Left renal cortex interstitium (tissue), 4 donors: ENCODE measurements around the gene NUDT14. TPM values are rescaled to one million over a fixed set of nuclear protein-coding genes. Genes with fewer than 3 reads are reported as not detected.

ENCODE experiments used
- DNase-seq, 4 donors: peaks; one replicate each; pipeline ENCODE4 v3.0.0-alpha.2; 2013; ENCODE audit warnings: low read depth in 4 of 4, low spot score in 2 of 4, missing footprints in 1 of 4
- polyA plus RNA-seq, 4 donors: library from polyadenylated mRNA; unstranded; fragments of 120-200 nt; gene quantifications; one replicate each; pipeline ENCODE4 v1.2.1, GENCODE V29; 2013; ENCODE audit not compliant: insufficient read length in 4 of 4

Gene NUDT14
- polyA plus RNA-seq, 4 donors: 21.5 to 42.8 (median 34.5) TPM

DNA sequence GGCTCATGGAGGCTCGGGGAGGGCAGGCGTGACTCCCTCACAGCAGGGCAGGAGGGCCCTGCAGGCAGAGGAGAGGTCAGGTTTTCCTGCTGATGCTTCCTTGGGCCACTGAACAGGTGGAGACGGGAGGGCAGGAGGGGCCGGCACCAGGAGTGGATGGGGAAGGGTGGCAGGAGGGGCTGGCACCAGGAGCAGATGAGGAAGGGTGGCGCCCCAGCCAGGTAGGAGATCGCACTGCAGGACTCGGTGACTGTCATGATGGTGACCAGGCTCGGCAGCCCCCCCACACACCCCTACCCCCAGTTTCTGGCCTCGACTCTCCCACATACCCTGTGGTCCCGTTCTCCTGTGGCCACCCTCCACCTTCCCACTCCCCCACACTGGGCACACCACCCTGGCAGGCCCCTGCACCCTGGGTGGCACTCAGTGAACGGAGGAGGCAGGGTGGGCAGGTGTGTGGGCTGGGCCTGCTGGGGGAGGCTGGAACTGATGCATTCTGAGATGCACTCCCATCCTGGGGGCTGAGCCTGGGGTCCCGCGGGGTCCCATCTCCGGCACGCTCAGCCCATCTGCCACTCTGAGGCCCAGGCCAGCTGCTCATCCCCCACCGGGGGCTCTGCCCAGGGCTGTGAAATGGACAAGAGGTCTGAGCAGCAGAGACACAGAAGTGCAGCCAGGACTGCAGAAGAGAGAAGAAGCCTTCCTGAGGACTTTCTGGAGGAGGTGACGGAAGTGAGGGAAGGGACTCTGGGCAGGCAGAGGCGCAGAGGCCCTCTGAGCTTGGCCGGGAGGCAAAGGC is 2.8 kb downstream of the NUDT14 start:
- no peak for DNase-seq

DNA sequence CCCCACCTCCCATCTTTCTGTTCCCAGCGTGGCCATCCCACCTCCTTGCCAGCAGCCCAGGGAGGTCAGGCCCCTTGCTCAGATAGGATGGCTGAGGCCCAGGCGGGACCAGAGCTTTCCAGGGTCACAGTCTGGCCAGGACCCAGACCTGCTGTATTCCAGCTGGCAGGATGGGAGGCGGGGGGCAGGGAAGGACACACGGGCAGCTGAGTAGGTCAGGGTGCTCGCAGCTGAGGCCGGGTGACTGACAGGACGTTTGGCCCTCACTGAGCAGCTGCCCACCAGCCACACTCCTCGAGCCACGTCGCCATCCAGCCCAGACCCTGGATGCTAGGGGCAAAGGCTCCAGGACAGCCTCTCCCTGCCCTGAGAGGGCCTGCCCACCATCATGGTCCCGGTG is 4.0 kb downstream of the NUDT14 start:
- DNase-seq: no peak

DNA sequence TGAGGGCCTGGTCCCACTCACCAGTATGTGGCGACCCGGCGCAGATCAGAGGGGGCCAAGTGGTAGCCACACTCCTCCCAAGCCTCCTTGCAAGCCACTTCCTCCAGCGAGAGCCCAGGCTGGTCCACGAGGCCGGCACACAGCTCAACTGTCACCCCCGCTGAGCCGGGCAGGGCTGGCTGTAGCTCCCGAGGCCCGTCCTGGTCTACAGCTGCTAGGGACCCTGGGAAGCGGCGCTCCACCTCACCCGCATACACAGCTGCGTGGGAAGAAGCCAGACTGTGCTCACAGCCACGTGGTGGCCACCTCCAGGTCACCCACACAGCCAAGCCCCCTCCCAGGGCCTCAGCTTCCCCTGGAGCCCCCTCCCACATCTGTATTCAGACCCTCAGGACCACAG is 4.6 kb downstream of the NUDT14 start:
- no peak for DNase-seq

DNA sequence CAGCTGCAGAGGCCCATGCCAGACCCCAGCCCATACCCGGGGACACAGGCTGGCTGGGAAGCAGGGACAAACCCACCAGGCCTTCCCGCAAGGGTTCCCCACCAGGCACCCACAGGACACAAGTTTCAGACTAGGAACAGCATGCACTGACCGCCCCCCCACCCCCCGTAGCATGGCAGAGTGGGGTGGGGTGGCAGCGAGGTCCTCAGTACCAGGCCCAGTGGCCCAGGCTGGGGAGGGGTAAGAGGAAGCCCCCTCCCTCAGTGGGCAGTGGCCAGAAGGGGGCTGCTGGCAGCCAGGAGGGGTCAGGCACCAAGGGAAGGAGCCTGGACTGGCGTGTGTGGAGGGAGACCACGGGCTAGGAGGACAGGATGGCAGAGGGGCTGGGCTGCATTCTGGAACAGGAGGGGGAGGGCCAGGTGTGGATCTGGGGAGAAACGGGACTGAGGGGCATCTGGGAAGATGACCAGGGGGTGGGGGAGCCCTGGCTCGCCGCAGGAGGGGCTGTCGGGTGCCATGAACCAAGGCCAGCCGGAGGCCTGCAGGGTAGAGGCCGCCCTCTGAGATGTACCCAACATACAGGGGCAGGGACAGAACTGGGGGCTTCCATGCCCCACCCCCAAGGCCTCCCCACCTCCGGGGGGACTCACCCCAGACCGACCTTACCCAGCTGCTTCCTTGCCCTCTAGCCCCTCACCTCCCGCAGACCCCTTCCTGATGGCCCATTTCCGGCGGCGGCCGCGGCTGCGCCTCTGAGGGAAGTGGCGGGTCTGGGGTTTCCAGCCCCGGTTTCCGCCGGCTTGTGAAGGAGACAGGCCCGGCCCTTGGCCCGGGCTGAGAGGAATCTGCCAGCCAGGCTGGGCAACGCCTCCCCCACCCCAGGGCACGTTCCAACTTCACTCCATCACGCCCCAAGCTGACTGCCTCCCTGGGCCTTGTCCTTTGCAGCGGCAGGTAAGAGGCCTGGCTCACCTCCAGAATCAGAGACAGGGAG is 6.9 kb downstream of the NUDT14 start:
- no peak for DNase-seq

DNA sequence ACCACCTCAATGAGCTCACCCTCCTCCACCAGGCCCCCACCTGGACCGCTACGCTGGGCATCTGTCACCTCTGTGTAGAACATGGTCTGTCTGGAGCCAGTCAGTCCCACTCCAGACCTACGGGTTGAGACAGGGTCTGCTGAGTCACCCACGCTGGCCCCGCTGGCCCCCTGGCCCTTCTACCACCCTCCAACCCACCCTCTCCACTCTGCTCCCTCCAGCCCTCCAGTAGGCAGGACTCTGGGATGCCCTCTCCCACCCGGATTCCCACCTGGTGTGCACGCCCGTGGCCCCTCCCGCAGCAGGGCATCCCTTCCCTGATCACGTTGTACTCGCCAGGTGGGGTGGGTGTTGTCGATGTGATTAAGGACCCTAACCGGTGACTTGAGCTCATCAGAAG is 8.0 kb downstream of the NUDT14 start:
- no peak for DNase-seq

DNA sequence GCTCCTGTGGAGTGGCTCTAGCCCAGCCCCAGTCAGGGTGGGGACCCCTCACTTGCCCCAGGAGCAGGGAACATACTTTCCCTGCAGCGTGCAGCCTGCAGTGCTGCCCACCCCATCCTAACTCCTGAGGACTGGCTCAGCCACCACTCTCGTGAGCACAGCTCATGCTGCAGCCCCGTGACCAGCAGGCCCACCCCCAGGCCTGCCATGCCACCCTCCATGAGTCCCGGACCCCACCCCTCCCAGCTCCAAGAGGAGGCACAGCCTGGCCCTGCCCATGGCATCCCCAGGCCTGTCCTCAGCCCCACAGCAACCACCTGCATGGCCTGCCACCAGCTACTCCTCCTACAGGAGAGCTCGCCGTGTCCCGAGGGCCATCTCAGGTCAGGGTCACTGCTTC is 8.6 kb downstream of the NUDT14 start:
- DNase-seq: no peak

DNA sequence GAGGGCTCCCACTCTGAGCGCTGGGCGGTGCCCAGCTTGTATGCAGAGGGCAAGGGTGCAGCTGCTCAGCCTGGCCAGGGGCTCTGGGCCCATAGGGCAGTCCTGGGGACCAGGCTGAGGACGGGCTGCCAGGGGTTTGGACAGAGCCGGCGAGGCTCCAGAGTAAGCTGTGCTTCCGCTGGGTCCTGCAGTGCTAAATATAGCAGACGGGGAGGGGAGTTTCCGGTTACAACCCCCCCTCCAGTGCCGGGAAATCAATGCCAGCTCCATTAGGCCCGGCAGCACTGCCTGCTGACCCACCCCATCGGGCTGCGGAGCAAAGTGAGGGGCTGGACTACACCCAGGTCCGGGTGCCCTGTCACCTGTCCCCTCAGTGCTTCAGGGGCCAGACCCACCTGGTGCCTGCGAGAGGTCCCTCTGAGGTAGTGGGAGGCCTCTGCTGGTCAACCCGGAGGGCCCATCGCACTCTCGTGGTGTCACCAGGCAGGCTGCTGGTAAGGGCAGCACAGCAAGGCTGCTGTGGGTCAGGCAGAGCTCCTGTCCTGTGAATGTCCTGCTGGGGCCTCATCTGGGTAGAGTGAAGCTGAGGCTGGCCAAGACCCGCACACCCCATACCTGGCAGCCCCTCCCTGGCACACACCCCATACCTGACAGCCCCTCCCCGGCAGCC is 10.0 kb downstream of the NUDT14 start:
- no peak for DNase-seq

DNA sequence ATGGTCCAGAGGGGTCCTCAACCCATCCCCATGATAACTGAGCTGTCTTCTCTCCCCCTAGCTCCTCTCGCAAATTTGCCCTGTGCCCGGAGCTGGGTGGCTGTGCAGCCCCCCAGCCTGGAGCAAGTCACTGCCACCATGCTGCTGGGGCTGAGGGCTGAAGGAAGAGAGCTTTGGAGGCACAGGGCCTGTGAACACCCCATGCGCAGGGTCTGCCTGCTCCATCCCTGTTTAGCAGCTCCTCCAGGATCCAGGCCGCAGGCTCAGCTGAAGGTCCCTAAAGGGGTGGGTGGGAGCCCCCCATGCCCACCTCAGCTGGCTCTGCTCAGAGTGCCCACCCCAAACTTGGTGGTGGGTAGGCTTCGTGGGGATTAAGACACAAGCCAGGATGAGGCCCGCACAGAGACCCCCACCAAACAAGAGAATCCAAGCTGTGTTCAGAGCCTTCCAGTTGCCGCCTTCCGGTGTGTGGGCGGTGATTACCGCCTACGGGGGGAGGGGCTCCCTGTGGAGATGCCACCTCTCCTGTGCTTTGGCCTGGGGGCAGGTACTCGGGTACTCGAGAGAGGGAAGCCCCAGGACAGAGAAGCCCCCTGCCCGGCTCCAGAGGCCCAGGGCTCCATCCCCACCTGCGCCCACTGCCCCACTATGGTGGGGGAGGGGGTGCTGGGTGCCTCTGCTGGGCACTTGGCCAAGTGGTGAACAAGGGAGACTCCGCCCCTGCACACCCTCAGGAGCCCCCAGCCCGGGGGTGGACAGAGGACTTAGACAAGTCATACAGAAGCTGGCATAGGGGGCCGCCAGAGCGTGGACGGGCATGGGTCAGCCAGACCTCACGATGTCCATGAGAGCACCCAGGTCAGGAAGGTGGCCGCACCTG is 11.1 kb downstream of the NUDT14 start:
- DNase-seq: no peak

DNA sequence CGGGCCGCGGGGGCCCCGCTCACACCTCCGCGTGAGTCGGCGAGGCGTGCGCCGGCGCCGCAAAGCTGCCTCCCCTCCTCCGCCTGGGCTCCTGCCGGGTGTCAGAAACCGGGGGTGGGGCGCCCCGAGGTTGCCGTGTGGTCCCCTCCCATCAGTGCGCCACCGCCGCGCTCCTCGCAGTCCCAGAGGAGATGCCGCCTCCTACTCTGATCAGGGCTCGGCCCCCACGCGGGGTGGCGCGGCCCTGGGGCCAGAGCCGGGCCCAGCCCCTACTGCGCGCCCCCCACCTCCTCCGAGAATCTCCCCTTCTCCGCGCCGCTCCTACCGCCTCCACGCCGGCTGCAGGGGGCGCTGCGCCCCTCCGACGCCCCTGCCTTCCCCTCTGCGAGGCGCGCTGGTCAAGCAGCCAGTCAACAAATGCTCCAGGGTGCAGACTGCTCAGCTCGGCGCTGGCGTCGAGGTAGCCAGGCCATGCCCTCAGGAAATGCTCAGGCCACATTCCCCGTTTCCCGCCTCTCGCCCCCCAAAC is 12.1 kb downstream of the NUDT14 start:
- DNase-seq: no peak

DNA sequence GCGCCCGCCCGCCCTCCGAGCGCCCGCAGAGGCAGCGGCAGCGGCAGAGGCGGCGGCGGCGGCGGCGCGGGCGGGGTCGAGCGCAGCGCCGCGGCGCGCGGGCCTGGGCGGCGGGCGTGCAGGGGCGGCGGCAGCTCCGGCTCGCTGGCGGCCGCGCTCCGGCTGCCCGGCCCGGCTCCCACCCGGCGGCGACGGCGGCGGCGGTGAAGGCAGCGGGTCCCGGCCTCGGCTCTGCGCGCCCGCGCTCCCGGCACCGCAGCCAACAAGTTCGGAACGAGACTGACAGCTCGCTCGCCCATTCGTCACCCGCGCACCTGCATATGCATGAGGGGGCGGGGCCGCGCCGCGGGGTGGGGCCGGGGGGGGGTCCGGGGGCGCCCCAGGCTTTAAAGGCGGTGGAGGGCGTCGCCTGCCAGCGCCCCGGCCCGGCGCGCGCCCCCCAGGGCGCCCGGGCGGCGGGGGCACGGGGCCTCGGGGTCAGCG is 12.6 kb downstream of the NUDT14 start, which contains the start of gene JAG2:
TSS of gene JAG2 (minus strand) at position 281 of the 483 bp plus-strand sequence. CDS start 356 bp downstream, outside the sequence.
- DNase-seq: no peak

DNA sequence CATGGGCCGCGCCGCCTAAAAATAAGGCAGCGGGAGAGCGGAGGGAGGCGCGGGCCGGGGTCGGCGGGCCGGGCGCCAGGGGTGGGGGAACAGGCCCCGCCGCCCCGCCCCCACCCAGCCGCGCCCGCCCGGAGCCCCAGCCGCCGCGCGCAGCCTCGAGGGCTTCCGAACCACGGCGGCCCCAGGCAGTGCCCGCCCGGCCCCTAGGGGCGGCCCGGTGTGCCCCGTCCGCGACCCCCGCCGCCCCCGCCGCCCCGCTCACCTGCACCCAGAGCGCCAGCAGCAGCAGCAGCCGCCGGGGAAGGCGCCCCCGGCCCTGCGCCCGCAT is 13.1 kb downstream of the NUDT14 start:
- no peak for DNase-seq

DNA sequence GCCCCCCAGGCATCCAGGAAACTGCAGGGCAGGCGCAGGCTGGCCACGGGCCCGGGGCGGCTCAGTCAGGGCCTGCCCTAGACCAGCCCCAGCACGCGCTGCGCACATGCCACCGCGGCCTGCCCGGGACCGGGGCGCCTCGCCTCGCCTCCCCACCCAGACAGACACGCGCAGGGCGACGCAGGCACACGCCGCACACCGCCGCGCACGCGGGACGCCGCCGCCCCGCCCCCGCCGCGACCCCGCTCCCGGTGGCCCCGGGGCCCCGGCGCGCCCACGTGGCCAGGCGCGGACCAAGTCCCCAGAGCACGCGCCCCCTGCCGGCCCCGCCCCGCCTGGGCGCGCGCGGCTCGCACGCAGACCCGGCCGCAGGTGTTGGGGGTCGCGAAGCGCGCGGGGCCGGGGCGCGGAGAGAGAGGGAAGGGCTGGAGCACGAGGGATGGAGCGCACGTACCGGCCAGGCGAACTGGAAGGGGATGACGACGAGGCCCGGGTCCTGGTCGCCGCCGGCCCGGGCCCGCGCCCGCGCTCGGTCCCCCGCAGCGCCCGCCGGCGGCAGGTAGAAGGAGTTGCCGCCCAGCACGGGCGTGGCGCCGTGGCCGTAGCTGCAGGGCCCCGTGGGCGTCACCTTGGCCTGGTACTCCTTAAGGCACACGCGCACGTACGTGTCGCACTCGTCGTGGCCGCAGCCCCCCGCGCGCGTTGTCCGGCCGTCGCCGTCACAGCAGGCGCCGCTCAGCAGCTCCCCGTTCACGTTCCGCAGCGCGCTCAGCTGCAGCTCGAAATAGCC is 13.6 kb downstream of the NUDT14 start:
- DNase-seq: no peak

DNA sequence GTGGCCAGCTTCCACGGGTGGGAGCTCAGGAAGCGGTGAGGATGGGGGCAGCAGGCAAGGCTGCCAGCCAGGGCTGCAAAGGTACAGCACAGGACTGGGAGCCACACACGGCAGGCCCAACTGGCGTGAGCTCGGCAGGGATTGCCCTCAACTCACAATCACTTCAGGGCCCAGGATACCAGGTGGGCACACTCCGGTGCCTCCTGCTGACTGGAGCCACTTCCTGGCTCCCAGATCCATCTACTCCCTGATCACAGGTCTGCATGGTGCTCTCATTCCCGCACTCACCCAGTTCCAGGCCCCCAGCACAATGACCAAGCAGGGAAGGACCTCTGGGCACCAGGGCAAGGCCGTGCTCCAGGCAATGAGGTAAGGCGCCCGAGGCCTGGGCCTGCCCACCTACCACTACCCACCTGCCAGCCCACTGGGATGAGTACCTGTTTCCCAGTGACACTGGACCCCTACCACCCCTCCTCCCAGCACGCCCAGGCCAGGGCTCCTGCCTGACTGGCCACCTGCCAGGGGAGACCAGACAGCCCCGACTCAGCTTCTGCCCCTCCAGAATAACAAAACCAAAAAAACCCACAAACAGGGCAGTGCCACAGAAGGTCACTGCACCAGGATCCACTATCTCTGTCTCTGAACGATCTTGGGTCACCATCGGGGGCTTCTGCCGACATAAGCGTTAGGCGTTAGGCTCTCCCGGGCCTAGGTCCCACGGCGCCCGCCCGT is 14.4 kb downstream of the NUDT14 start:
- DNase-seq: no peak

DNA sequence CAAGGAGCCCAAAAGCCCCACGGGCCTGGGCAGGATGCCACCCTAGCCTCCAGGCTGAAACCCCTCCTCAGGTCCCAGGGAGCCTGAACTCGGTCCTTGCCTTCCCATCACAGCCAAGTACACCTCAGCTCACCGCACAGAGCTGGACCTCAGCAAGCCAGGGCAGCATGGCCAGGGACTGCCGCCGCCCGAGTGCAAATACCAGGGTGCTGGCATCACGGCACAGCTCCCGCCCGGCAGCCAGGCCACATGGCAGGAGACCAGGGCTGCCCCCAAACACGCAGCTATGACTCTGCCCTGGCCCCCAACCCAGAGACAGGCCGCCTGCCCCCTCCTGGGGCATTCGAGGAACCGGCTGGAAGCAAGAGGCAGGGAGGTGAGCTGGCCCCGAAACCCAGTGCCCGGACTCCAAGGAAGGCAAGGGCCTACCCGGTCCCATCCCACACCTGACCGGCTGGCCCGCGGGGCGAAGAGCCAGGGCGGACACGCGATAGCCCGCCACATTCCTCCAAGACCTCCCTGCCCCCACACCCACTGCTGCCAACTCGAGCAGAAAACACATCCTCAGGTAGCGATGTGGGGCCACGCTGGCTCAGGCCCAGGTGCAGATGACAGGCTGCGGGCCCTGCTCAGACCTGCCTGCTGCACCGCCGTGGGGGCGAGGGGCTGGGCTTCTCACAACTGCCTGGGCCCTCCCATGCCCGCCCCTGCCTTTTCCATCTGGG is 15.2 kb downstream of the NUDT14 start:
- no peak for DNase-seq

DNA sequence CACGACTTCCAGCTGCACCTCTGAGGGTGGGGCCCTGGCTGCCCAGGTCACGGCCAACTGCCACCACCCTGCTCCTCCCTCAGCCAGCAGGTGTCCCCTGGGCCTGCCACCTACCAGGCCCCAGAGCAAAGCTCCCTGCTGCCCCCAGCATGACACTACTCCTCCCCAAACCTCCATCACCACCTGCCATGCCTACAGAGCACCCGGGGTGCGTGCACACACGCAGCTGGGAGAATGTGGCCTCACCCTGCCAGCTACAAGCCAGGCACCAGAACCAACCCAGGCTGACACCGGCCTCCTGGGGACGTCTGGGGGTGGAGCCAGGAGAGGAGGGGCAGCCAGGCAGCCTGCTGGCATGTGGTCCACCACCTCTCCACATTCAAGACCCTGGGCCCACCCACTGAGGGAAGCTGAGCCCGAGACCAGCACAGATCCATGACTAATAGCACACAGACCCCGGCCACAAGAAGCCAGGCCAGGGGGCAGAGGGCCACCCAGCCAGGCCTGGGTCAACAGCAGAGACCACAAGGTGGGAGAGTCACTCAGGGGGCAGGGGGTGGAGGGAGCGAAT is 15.9 kb downstream of the NUDT14 start:
- DNase-seq: no peak

DNA sequence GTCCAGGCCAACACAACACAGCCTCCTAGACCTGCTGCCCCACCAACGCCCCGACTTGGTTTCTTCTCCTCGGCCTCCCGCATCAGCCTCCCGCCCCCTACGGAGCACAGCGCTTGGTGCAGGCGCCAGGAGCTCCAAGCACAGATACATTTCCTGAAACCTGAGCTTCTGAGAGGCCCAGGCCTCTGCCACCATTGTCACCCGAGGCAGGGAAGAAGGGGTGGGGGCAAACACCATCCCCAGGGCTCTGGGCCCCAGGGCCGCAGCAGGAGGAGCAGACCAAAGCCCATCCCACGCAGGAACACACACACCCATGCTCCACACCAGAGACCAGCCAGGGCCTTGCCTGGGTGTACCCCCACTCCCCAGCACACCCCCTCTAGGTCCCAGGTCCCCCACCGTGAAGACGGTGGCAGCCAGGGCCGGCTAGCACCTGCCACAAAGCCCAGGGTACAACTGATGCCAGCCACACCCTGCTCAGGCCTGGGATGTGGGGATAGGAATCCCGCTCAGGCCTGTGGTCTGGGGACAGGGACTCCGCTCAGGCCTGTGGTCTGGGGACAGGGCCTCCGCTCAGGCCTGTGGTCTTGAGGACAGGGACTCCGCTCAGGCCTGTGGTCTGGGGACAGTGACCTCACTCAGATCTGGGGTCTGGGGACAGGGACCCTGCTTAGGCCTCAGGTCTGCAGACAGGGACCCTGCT is 17.9 kb downstream of the NUDT14 start:
- DNase-seq: no peak

DNA sequence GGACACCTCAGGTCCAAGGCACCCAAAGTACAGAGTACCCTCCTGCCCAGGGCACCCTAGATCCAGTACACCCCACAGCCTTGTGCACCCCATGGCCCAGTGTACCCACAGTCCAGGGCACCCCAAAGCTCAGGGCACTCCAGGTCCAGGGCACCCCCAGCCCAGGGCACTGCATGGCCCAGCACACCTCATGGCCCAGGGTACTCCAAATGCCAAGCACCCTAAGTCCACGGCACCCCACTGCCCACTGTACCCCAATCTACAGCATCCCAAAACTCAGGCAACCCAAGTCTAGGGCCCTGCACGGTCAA is 18.5 kb downstream of the NUDT14 start:
- DNase-seq: no peak
